PFSK-1 (cell line): ENCODE data around the gene CCR5AS.

Experiments
- FOXP2 ChIP-seq: optimal IDR thresholded peaks from 2 replicates; pipeline ENCODE3; 2011; ENCODE audit warnings: borderline replicate concordance, control low read depth, inconsistent platforms; ENCODE audit not compliant: insufficient read depth; ENCODE audit errors: extremely low read length, extremely low read depth
- POLR2AphosphoS5 ChIP-seq: IDR thresholded peaks from 2 replicates; pipeline ENCODE4 v1.6.1; 2012; ENCODE audit warnings: low read depth, mild to moderate bottlenecking, control low read depth, low read length, moderate library complexity
- SIN3A ChIP-seq: IDR thresholded peaks from 2 replicates; pipeline ENCODE4 v1.6.1; 2012; ENCODE audit warnings: mild to moderate bottlenecking, low read length, moderate library complexity, borderline replicate concordance; ENCODE audit not compliant: insufficient read depth
- TAF1 ChIP-seq: IDR thresholded peaks from 2 replicates; pipeline ENCODE4 v1.6.1; 2012; ENCODE audit warnings: low read length, control low read depth, borderline replicate concordance; ENCODE audit not compliant: insufficient read depth
- TF ChIP-seq, protein P1 (sequence below), 2 experiments: IDR thresholded peaks; 2 replicates each; pipeline versions ENCODE4 v1.6.1 to v1.8.0; 2011 to 2012; ENCODE audit warnings: low read depth in 2 of 2, low read length in 2 of 2, control low read depth in 1 of 2, inconsistent platforms in 1 of 2, mild to moderate bottlenecking in 1 of 2, moderate library complexity in 1 of 2; ENCODE audit not compliant: insufficient read depth in 1 of 2

CCR5AS gene

DNA sequence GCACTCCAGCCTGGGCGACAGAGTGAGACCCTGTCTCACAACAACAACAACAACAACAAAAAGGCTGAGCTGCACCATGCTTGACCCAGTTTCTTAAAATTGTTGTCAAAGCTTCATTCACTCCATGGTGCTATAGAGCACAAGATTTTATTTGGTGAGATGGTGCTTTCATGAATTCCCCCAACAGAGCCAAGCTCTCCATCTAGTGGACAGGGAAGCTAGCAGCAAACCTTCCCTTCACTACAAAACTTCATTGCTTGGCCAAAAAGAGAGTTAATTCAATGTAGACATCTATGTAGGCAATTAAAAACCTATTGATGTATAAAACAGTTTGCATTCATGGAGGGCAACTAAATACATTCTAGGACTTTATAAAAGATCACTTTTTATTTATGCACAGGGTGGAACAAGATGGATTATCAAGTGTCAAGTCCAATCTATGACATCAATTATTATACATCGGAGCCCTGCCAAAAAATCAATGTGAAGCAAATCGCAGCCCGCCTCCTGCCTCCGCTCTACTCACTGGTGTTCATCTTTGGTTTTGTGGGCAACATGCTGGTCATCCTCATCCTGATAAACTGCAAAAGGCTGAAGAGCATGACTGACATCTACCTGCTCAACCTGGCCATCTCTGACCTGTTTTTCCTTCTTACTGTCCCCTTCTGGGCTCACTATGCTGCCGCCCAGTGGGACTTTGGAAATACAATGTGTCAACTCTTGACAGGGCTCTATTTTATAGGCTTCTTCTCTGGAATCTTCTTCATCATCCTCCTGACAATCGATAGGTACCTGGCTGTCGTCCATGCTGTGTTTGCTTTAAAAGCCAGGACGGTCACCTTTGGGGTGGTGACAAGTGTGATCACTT is 34.1 kb downstream of the CCR5AS start:
- TF ChIP-seq TAF1 (no peak), FOXP2 (no peak), POLR2AphosphoS5 (no peak), SIN3A (no peak)
- TF ChIP-seq, protein P1, sequence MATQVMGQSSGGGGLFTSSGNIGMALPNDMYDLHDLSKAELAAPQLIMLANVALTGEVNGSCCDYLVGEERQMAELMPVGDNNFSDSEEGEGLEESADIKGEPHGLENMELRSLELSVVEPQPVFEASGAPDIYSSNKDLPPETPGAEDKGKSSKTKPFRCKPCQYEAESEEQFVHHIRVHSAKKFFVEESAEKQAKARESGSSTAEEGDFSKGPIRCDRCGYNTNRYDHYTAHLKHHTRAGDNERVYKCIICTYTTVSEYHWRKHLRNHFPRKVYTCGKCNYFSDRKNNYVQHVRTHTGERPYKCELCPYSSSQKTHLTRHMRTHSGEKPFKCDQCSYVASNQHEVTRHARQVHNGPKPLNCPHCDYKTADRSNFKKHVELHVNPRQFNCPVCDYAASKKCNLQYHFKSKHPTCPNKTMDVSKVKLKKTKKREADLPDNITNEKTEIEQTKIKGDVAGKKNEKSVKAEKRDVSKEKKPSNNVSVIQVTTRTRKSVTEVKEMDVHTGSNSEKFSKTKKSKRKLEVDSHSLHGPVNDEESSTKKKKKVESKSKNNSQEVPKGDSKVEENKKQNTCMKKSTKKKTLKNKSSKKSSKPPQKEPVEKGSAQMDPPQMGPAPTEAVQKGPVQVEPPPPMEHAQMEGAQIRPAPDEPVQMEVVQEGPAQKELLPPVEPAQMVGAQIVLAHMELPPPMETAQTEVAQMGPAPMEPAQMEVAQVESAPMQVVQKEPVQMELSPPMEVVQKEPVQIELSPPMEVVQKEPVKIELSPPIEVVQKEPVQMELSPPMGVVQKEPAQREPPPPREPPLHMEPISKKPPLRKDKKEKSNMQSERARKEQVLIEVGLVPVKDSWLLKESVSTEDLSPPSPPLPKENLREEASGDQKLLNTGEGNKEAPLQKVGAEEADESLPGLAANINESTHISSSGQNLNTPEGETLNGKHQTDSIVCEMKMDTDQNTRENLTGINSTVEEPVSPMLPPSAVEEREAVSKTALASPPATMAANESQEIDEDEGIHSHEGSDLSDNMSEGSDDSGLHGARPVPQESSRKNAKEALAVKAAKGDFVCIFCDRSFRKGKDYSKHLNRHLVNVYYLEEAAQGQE (IDR thresholded peaks at IDR 0.05; ENCODE audit: insufficient read depth in 1 of 2, low read depth in 2 of 2, low read length in 2 of 2): no peak

DNA sequence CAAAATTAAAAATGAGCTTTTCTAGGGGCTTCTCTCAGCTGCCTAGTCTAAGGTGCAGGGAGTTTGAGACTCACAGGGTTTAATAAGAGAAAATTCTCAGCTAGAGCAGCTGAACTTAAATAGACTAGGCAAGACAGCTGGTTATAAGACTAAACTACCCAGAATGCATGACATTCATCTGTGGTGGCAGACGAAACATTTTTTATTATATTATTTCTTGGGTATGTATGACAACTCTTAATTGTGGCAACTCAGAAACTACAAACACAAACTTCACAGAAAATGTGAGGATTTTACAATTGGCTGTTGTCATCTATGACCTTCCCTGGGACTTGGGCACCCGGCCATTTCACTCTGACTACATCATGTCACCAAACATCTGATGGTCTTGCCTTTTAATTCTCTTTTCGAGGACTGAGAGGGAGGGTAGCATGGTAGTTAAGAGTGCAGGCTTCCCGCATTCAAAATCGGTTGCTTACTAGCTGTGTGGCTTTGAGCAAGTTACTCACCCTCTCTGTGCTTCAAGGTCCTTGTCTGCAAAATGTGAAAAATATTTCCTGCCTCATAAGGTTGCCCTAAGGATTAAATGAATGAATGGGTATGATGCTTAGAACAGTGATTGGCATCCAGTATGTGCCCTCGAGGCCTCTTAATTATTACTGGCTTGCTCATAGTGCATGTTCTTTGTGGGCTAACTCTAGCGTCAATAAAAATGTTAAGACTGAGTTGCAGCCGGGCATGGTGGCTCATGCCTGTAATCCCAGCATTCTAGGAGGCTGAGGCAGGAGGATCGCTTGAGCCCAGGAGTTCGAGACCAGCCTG is 35.1 kb downstream of the CCR5AS start:
- no peak for TF ChIP-seq FOXP2
- TF ChIP-seq, protein P1 (IDR thresholded peaks at IDR 0.05; ENCODE audit: insufficient read depth in 1 of 2, low read depth in 2 of 2, low read length in 2 of 2): no peak
- no peak for TF ChIP-seq POLR2AphosphoS5
- TF ChIP-seq SIN3A: no peak

DNA sequence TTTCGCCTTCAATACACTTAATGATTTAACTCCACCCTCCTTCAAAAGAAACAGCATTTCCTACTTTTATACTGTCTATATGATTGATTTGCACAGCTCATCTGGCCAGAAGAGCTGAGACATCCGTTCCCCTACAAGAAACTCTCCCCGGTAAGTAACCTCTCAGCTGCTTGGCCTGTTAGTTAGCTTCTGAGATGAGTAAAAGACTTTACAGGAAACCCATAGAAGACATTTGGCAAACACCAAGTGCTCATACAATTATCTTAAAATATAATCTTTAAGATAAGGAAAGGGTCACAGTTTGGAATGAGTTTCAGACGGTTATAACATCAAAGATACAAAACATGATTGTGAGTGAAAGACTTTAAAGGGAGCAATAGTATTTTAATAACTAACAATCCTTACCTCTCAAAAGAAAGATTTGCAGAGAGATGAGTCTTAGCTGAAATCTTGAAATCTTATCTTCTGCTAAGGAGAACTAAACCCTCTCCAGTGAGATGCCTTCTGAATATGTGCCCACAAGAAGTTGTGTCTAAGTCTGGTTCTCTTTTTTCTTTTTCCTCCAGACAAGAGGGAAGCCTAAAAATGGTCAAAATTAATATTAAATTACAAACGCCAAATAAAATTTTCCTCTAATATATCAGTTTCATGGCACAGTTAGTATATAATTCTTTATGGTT is 35.9 kb downstream of the CCR5AS start, which contains the start of gene CCR5:
Gene CCR5 (plus strand): TSS at position 108 of the 680 bp plus-strand sequence. CDS start 1,957 bp downstream, outside the sequence.
- no peak for TF ChIP-seq FOXP2

DNA sequence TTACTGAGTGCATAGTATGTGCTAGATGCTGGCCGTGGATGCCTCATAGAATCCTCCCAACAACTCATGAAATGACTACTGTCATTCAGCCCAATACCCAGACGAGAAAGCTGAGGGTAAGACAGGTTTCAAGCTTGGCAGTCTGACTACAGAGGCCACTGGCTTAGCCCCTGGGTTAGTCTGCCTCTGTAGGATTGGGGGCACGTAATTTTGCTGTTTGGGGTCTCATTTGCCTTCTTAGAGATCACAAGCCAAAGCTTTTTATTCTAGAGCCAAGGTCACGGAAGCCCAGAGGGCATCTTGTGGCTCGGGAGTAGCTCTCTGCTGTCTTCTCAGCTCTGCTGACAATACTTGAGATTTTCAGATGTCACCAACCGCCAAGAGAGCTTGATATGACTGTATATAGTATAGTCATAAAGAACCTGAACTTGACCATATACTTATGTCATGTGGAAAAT is 37.2 kb downstream of the CCR5AS start:
- TF ChIP-seq TAF1 (no peak), FOXP2 (no peak), SIN3A (no peak), POLR2AphosphoS5 (no peak)
- TF ChIP-seq, protein P1 (IDR thresholded peaks at IDR 0.05; ENCODE audit: insufficient read depth in 1 of 2, low read depth in 2 of 2, low read length in 2 of 2): no peak

DNA sequence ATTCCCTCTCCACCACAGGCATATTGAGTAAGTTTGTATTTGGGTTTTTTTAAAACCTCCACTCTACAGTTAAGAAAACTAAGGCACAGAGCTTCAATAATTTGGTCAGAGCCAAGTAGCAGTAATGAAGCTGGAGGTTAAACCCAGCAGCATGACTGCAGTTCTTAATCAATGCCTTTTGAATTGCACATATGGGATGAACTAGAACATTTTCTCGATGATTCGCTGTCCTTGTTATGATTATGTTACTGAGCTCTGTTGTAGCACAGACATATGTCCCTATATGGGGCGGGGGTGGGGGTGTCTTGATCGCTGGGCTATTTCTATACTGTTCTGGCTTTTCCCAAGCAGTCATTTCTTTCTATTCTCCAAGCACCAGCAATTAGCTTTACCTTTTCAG is 37.7 kb downstream of the CCR5AS start:
- TF ChIP-seq POLR2AphosphoS5: no peak
- TF ChIP-seq, protein P1 (IDR thresholded peaks at IDR 0.05; ENCODE audit: insufficient read depth in 1 of 2, low read depth in 2 of 2, low read length in 2 of 2): no peak
